A549 (cell line): ENCODE measurements around the gene TMEM175. TPM values are rescaled to one million over a fixed set of nuclear protein-coding genes. Genes with fewer than 3 reads are reported as not detected.

Source experiments
- ATAC-seq, 2 experiments: fragments of 200-7000 bp in 1 of 2; fragments of >200 bp in 1 of 2; cut with Nextera tagmentation in 1 of 2; cut with Tn5 transposase in 1 of 2; 3 replicates each; pipeline versions ENCODE4 v1.8.0 to v1.9.1; 2018 to 2020; ENCODE audit warnings: mild to moderate bottlenecking in 1 of 2, moderate library complexity in 1 of 2
- CTCF ChIA-PET: fragments of 300-600 bp; sonication (Branson Sonifier 250); formaldehyde crosslinking; extraction: SDS; loops from one replicate; lab custom pipeline; 2021; ENCODE audit warnings: antibody characterized with exemption, inconsistent platforms; lab: Yijun Ruan, JAX
- POLR2A ChIA-PET: fragments of 350-600 bp; formaldehyde crosslinking; extraction: SDS; loops from one replicate; lab custom pipeline; 2021; ENCODE audit warnings: antibody characterized with exemption, inconsistent platforms; lab: Yijun Ruan, JAX
- DNase-seq, 2 experiments: peaks; one replicate each; pipeline versions ENCODE4 v3.0.0 to v3.0.0-alpha.2; 2011 to 2016; ENCODE audit warnings: low read depth in 1 of 2, low spot score in 1 of 2
- FAIRE-seq: peaks from 2 replicates; lab custom pipeline; 2011; peaks lifted over from hg19 to GRCh38; lab: Jason Lieb, UNC
- H3K27ac ChIP-seq, 2 experiments: fragments of >200 bp; sonication (Bioruptor Twin); formaldehyde crosslinking; 3 replicates each; pipeline ENCODE4 v1.5.1; 2016 to 2017
- H3K4me1 ChIP-seq: fragments of >200 bp; sonication (Bioruptor Twin); formaldehyde crosslinking; 3 replicates; pipeline ENCODE4 v1.6.1; 2016
- H3K4me2 ChIP-seq: fragments of >200 bp; sonication (Bioruptor Twin); formaldehyde crosslinking; 3 replicates; pipeline ENCODE4 v1.6.1; 2016
- H3K4me3 ChIP-seq: fragments of >200 bp; sonication (Bioruptor Twin); formaldehyde crosslinking; 3 replicates; pipeline ENCODE4 v1.5.1; 2016
- H3K9me3 ChIP-seq: fragments of >200 bp; sonication (Bioruptor Twin); formaldehyde crosslinking; 3 replicates; pipeline ENCODE4 v1.6.1; 2016
- BHLHE40 ChIP-seq: IDR thresholded peaks from 2 replicates; pipeline ENCODE4 v1.6.1; 2012; ENCODE audit warnings: low read depth, low read length, inconsistent platforms
- CBX8 ChIP-seq: fragments of 200-600 bp; sonication (generic); IDR thresholded peaks from 2 replicates; pipeline ENCODE4 v1.6.1; 2016
- CEBPB ChIP-seq, 2 experiments: fragments of >200 bp in 1 of 2; sonication (Bioruptor Twin) in 1 of 2; formaldehyde crosslinking in 1 of 2; IDR thresholded peaks; 2 replicates each; pipeline ENCODE4 v1.6.1; 2012 to 2016
- CHD2 ChIP-seq: fragments of 150-350 bp; IDR thresholded peaks from 2 replicates; pipeline ENCODE4 v1.6.1; 2014; ENCODE audit warnings: low read length; ENCODE audit not compliant: partially characterized antibody
- FOSL2 ChIP-seq, 2 experiments: fragments of 450-650 bp in 1 of 2; fragments of >200 bp in 1 of 2; sonication (Bioruptor Twin) in 1 of 2; formaldehyde crosslinking; IDR thresholded peaks; 2 replicates each; pipeline versions ENCODE4 v1.5.0 to v1.6.1; 2016 to 2020; ENCODE audit warnings: mild to moderate bottlenecking in 1 of 2, moderate library complexity in 1 of 2
- GATA3 ChIP-seq: IDR thresholded peaks from 2 replicates; pipeline ENCODE4 v1.6.1; 2012; ENCODE audit warnings: borderline replicate concordance
- JUNB ChIP-seq: fragments of >200 bp; sonication (Bioruptor Twin); formaldehyde crosslinking; IDR thresholded peaks from 2 replicates; pipeline ENCODE4 v1.6.1; 2016
- MAFK ChIP-seq: fragments of 450-650 bp; IDR thresholded peaks from 2 replicates; pipeline ENCODE4 v1.6.1; 2014; ENCODE audit not compliant: partially characterized antibody
- MAZ ChIP-seq: fragments of 150-350 bp; IDR thresholded peaks from 2 replicates; pipeline ENCODE4 v1.6.1; 2014; ENCODE audit warnings: antibody characterized with exemption, low read depth, low read length, borderline replicate concordance
- NR3C1 ChIP-seq: fragments of >200 bp; sonication (Bioruptor Twin); formaldehyde crosslinking; IDR thresholded peaks from 3 replicates; pipeline ENCODE4 v1.6.1; 2017
- PHF8 ChIP-seq: fragments of 200-600 bp; sonication (generic); IDR thresholded peaks from 2 replicates; pipeline ENCODE4 v1.6.1; 2016; ENCODE audit warnings: low read depth, mild to moderate bottlenecking, antibody characterized with exemption, moderate library complexity, borderline replicate concordance
- POLR2A ChIP-seq: IDR thresholded peaks from 2 replicates; pipeline ENCODE4 v1.6.1; 2012; ENCODE audit warnings: mild to moderate bottlenecking, low read length
- POLR2AphosphoS2 ChIP-seq: conservative IDR thresholded peaks from 2 replicates; pipeline ENCODE4 v1.6.1; 2012; ENCODE audit warnings: low read length, improper control_type of control experiment, inconsistent platforms
- RARB ChIP-seq: fragments of 250-450 bp; sonication (Bioruptor Pico); IDR thresholded peaks from 2 replicates; pipeline ENCODE4 v1.8.0; 2021; ENCODE audit warnings: mild to moderate bottlenecking, moderate library complexity
- RFX5 ChIP-seq: fragments of 450-650 bp; IDR thresholded peaks from 2 replicates; pipeline ENCODE4 v1.7.1; 2014; ENCODE audit warnings: antibody characterized with exemption, mild to moderate bottlenecking, moderate library complexity
- RNF2 ChIP-seq: fragments of 200-600 bp; sonication (generic); IDR thresholded peaks from 2 replicates; pipeline ENCODE4 v1.6.1; 2016; ENCODE audit warnings: low read depth, mild to moderate bottlenecking, antibody characterized with exemption, moderate library complexity, borderline replicate concordance
- TFCP2L1 ChIP-seq: fragments of 250-450 bp; sonication (Bioruptor Pico); IDR thresholded peaks from 2 replicates; pipeline ENCODE4 v1.5.0; 2021; ENCODE audit warnings: mild to moderate bottlenecking
- ZFP36 ChIP-seq: fragments of 450-650 bp; IDR thresholded peaks from 2 replicates; pipeline ENCODE4 v1.6.1; 2014; ENCODE audit warnings: borderline replicate concordance; ENCODE audit not compliant: partially characterized antibody
- WGBS: methylation state at CpG from one replicate; pipeline ENCODE4 v1.1.6; 2017; ENCODE audit errors: missing lambda C conversion rate; 5-methylcytosine and 5-hydroxymethylcytosine counted together
- polyA plus RNA-seq, 4 experiments: library from polyadenylated mRNA; depleted of rRNA in 3 of 4; stranded (reverse); fragments of >200 nt; fragmentation: RNase III in 1 of 4; extraction: RNeasy Plus Mini Kit Qiagen cat#74134 plus additional on column Dnase treatment in 1 of 4; gene quantifications; 2 replicates in 3 of 4; 3 replicates in 1 of 4; pipeline ENCODE4 v1.2.3, GENCODE V29; 2011 to 2017
- TF ChIP-seq, protein P1 (sequence below): fragments of 250-450 bp; sonication (Bioruptor Pico); IDR thresholded peaks from 2 replicates; pipeline ENCODE4 v1.5.0; 2021; ENCODE audit warnings: mild to moderate bottlenecking, moderate library complexity, borderline replicate concordance
- TF ChIP-seq, protein P2 (sequence below): IDR thresholded peaks from 2 replicates; pipeline ENCODE4 v1.6.1; 2012; ENCODE audit warnings: low read depth, borderline replicate concordance
- TF ChIP-seq, protein P3 (sequence below): IDR thresholded peaks from 2 replicates; pipeline ENCODE4 v1.6.1; 2012
- TF ChIP-seq, protein P4 (sequence below): fragments of 250-450 bp; sonication (Bioruptor Pico); IDR thresholded peaks from 2 replicates; pipeline ENCODE4 v1.5.0; 2020; ENCODE audit warnings: low read depth, mild to moderate bottlenecking, moderate library complexity
- TF ChIP-seq, protein P5 (sequence below): fragments of >200 bp; sonication (Bioruptor Twin); formaldehyde crosslinking; IDR thresholded peaks from 2 replicates; pipeline ENCODE4 v1.6.1; 2016

Gene TMEM175
- polyA plus RNA-seq, 2 of the 4 experiments (the other 2 are of a cell fraction): 15.7 to 19.4 TPM

DNA sequence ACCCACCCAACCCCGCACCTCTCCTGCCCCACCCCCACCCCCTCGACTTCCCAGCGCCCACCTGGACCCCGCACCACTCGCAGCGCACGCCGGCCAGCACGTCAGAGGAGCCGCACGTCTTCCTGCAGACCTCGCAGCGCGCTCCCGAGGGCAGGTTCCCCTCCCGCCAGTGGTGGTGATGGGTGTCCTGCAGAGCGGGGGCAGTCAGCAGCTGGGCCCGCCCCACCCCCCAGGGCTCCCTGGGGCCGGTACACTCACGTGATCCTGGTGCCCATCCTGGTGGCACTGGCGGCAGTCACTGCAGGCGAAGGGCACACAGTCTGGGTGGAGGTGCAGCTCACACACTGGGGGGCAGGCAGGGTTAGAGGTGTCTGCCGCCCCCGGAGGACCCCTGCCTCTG, 36.0 kb downstream of the TMEM175 start:
- DNase-seq (no peak), FAIRE-seq (no peak), ATAC-seq (no peak)
- H3K9me3 ChIP-seq: no peaks in the 10 kb centered on the region
- H3K4me3 ChIP-seq: no peak overlapping the region
- TF ChIP-seq TFCP2L1 (CRISPR knock-in tag) (no peak), CEBPB (IDR thresholded peaks at IDR 0.05) (no peak), RFX5 (no peak), BHLHE40 (no peak), PHF8 (no peak), FOSL2 (IDR thresholded peaks at IDR 0.05) (no peak), FOSL2 (CRISPR knock-in tag; IDR thresholded peaks at IDR 0.05) (no peak), RARB (CRISPR knock-in tag) (no peak), NR3C1 (no peak)
- TF ChIP-seq, protein P1, sequence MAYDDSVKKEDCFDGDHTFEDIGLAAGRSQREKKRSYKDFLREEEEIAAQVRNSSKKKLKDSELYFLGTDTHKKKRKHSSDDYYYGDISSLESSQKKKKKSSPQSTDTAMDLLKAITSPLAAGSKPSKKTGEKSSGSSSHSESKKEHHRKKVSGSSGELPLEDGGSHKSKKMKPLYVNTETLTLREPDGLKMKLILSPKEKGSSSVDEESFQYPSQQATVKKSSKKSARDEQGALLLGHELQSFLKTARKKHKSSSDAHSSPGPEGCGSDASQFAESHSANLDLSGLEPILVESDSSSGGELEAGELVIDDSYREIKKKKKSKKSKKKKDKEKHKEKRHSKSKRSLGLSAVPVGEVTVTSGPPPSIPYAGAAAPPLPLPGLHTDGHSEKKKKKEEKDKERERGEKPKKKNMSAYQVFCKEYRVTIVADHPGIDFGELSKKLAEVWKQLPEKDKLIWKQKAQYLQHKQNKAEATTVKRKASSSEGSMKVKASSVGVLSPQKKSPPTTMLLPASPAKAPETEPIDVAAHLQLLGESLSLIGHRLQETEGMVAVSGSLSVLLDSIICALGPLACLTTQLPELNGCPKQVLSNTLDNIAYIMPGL (CRISPR knock-in tag): no peak
- TF ChIP-seq, protein P2, sequence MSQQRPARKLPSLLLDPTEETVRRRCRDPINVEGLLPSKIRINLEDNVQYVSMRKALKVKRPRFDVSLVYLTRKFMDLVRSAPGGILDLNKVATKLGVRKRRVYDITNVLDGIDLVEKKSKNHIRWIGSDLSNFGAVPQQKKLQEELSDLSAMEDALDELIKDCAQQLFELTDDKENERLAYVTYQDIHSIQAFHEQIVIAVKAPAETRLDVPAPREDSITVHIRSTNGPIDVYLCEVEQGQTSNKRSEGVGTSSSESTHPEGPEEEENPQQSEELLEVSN: no peak
- TF ChIP-seq, protein P3, sequence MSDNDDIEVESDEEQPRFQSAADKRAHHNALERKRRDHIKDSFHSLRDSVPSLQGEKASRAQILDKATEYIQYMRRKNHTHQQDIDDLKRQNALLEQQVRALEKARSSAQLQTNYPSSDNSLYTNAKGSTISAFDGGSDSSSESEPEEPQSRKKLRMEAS: no peak
- ChIA-PET POLR2A (no interaction called here), CTCF (no interaction called here)
- H3K27ac ChIP-seq: no peak overlapping the region
- no peak overlapping the region for H3K4me2 ChIP-seq
- peaks cover 10% of the 10 kb centered on the region; the same call in 2 of the 3 replicates for H3K4me1 ChIP-seq
- WGBS: no CpG with 5 or more reads among the region's 24 CpGs

DNA sequence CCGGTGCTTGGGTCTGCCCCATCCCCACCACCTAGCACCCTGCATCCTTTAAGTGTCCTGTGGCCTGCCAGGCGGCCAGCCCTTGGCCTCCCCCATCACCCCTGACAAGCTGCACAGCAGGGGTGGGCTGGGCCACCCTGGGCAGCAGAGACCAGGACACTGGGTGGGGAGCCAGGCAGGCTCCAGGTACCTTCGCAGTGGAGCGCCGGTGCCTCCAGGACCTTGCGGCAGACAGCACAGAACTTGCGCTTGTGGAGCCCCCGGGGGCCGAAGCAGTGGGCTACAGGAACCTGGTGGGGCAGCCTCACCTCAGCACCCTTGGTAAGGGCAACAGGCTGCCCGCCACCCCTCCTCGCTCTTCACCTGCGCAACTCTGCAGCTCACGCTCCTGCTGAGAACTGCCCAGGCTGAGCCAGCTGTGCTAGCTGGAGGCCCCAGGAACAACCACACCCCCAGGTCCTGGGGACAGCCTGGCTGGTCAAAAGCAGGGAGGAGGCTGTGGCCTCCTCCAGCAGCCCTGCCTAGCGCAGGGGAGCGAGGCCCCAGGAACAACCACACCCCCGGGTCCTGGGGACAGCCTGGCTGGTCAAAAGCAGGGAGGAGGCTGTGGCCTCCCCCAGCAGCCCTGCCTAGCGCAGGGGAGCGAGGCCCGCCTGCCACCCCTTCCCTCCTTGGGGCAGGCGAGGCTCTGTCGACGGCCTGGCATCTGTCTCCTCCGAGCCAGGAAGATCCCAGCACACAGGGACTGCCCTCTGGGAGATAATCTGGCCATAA, 36.5 kb downstream of the TMEM175 start:
- H3K4me3 ChIP-seq: no peak overlapping the region
- H3K9me3 ChIP-seq: no peaks in the 10 kb centered on the region
- peaks cover 11% of the 10 kb centered on the region; the same call in 2 of the 3 replicates for H3K4me1 ChIP-seq
- 100% methylated on average over 5 of the region's 23 CpGs for WGBS
- TF ChIP-seq POLR2A (no peak), CHD2 (no peak), JUNB (no peak), ZFP36 (no peak), RARB (CRISPR knock-in tag) (no peak), POLR2AphosphoS2 (no peak), MAZ (no peak), BHLHE40 (no peak), MAFK (no peak), GATA3 (no peak), CBX8 (no peak), RNF2 (no peak)
- TF ChIP-seq, protein P3: no peak
- TF ChIP-seq, protein P4, sequence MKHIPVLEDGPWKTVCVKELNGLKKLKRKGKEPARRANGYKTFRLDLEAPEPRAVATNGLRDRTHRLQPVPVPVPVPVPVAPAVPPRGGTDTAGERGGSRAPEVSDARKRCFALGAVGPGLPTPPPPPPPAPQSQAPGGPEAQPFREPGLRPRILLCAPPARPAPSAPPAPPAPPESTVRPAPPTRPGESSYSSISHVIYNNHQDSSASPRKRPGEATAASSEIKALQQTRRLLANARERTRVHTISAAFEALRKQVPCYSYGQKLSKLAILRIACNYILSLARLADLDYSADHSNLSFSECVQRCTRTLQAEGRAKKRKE (CRISPR knock-in tag): no peak
- TF ChIP-seq, protein P5, sequence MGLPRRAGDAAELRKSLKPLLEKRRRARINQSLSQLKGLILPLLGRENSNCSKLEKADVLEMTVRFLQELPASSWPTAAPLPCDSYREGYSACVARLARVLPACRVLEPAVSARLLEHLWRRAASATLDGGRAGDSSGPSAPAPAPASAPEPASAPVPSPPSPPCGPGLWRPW: no peak
- FAIRE-seq (no peak), ATAC-seq (no peak), DNase-seq (no peak)
- no peak overlapping the region for H3K4me2 ChIP-seq
- H3K27ac ChIP-seq: no peak overlapping the region
- POLR2A ChIA-PET: no interaction called here
- CTCF ChIA-PET: no interaction called here
